ENCODE data around the gene OGFR.

The OGFR gene

DNA sequence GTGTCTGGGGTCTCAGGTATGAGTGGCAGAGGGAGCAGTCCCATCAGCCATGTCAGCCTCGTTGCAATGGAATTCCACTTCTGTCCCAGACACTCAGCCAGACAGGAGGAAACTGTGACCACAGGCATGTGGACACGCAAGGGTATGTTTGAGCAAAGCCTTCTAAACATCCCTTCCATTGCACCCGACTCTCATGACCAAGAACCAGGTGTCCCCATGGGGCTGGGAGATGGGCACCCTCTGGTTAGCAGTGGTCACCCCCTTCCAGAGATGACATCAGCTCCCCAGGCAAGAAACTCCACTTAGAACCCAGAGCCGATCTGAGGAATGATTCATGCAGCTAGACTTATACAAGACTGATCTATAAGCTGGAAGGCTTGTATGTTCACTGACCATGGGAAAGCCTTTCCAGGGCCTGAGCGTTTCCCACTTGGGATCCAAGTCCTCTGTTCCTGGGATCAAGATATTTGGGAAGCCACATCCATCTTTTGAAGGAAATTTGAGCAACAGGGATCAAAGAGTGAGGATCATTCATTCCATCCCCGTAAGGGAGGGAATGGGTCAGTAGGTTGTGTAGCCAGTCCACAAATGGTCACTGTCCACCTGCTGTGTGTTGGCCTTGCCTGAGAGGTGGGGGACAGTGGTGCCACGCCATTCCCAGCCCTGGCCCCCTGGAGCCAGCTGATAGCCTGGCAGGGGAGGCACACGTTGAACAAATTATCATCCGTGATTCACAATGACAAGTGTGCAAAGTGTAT lies 12.3 kb upstream of the OGFR start:
- H3K27ac ChIP-seq = no peak overlapping the region
- TF ChIP-seq, protein P1, sequence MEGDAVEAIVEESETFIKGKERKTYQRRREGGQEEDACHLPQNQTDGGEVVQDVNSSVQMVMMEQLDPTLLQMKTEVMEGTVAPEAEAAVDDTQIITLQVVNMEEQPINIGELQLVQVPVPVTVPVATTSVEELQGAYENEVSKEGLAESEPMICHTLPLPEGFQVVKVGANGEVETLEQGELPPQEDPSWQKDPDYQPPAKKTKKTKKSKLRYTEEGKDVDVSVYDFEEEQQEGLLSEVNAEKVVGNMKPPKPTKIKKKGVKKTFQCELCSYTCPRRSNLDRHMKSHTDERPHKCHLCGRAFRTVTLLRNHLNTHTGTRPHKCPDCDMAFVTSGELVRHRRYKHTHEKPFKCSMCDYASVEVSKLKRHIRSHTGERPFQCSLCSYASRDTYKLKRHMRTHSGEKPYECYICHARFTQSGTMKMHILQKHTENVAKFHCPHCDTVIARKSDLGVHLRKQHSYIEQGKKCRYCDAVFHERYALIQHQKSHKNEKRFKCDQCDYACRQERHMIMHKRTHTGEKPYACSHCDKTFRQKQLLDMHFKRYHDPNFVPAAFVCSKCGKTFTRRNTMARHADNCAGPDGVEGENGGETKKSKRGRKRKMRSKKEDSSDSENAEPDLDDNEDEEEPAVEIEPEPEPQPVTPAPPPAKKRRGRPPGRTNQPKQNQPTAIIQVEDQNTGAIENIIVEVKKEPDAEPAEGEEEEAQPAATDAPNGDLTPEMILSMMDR (conservative IDR thresholded peaks at IDR 0.05) = no peak
- TF ChIP-seq ZFX (IDR thresholded peaks at IDR 0.05) = no peak

DNA sequence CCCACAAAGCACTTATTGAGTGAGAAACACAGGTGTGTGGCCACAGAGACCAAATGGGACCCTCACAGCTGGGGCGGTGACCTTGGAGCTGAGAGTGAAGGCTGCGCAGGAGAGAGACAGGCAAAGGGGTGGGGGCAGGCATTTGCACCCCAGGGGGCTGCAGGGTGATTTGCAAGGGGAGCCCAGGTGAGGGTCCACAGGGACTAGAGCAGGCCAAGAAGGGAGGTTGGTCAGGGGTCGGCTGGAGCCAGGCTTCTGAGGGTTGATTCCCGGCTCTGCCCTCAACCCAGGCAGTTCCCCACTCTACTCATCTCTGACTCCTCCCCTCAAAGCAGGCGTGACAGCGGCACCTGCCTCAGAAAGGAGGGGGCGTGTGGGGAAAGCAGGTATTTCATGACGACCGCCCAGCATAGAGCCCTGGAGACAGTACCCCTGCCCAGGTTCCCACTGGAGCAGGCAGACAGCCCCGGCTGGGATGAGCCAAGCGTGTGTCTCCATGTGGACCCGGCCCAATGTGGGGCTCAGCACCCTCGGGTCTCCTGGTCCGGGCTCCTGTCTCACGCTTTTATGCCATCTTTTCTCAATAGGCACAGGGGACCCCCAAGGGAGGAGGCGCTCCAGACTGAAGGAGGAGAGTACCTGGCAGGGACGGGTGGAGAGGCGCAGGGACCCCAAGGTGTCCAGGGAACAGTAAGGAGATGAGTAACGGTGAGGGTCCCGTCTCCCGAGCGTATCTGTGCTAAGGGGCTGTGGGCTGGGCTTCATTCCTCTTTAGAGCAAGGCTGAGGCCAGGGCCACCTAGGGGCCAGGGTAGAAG lies 11.5 kb upstream of the OGFR start:
- no peak for TF ChIP-seq ZFX (IDR thresholded peaks at IDR 0.05)
- TF ChIP-seq, protein P1 (conservative IDR thresholded peaks at IDR 0.05) = no peak
- peak overlapping the region; percentile 78; the same call in 1 of the 2 replicates for H3K27ac ChIP-seq

DNA sequence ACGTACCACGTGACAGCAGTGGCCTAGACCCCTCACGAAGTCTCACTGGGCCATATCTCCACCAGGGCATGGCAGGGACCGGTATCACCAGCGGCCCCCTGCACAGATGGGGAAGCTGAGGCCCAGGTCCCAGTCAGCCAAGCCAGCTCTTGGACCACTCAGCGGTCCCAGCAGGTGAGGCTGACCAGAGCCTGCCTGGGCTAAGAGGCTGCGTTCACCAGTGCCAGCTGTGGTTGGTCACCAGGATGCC lies 11.0 kb upstream of the OGFR start:
- peak overlapping the region; percentile 78 for H3K27ac ChIP-seq
- TF ChIP-seq, protein P1 (conservative IDR thresholded peaks at IDR 0.05) = no peak
- TF ChIP-seq ZFX (IDR thresholded peaks at IDR 0.05) = no peak

DNA sequence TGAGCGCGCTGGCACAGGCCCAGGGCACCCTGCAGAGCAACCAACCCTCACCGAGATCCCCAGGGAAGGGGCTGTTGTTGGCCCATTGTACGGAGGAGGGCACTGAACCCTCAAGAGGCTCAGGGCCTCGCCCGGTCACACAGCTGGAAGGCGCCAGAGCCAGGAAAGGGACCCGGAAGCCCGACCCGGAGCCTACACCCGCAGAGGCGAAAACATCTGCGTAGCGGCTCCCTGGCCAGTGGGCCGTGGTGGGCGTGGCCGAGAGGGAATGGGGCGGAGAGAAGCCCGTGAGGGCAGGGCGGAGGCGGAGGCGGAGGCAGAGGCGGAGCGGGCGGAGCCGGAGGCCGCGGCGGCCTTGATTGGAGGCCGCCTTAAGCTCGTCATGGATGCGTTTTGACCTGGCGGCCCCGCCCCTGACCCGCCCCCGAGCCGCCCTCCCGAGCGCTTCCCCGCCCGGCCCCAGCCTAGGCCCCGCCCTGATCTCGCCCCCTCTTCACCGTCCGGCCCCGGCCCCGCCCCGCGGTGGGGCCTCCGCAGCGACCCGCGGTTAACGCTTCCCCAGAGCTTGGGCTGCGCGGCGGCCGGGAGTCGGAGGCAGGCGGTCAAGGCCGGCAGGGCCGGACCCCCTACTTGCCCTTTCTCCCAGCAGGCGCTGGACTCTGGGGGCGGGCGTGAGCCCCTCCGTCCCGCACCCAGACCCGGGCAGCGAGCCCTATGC lies 10.5 kb upstream of the OGFR start:
- TF ChIP-seq ZFX (IDR thresholded peaks at IDR 0.05) = no peak
- TF ChIP-seq, protein P1 (conservative IDR thresholded peaks at IDR 0.05) = no peak
- H3K27ac ChIP-seq = peak overlapping the region; percentile 78

DNA sequence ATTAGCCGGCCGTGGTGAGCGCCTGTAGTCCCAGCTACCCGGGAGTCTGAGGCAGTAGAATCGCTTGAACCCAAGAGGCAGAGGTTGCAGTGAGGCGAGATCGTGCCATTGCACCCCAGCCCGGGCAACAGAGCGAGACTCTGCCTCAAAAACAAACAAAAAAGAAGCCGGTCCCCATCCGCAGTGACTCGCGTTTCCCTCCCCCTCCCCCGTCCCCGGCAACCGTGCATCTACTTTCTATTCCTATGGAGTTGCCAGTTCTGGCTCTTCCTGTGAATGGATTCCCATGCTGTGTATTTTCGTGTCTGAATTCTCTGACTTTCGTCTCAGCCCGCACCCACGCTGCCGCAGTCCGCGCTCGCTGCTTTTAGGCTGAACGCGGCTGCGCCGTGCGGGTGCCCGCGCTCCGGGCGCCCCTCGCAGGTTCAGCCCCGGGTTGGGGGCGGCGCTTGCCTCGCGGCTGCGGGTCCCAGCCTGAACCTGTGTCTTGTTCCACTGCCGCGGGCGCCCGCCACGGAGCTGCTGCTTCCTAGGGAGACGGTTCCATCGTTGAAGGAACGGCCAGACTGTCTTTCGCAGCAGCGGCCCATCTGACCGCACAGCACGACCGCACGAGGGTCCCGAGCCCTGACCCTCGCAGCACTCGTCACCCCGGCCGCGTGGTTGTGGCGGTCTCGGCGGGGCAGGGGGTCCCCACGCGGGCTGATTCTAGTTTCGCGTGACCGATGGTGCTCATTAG lies 9.4 kb upstream of the OGFR start:
- TF ChIP-seq, protein P1 (conservative IDR thresholded peaks at IDR 0.05) = no peak
- TF ChIP-seq ZFX (IDR thresholded peaks at IDR 0.05) = no peak
- peak overlapping the region; percentile 78 for H3K27ac ChIP-seq

DNA sequence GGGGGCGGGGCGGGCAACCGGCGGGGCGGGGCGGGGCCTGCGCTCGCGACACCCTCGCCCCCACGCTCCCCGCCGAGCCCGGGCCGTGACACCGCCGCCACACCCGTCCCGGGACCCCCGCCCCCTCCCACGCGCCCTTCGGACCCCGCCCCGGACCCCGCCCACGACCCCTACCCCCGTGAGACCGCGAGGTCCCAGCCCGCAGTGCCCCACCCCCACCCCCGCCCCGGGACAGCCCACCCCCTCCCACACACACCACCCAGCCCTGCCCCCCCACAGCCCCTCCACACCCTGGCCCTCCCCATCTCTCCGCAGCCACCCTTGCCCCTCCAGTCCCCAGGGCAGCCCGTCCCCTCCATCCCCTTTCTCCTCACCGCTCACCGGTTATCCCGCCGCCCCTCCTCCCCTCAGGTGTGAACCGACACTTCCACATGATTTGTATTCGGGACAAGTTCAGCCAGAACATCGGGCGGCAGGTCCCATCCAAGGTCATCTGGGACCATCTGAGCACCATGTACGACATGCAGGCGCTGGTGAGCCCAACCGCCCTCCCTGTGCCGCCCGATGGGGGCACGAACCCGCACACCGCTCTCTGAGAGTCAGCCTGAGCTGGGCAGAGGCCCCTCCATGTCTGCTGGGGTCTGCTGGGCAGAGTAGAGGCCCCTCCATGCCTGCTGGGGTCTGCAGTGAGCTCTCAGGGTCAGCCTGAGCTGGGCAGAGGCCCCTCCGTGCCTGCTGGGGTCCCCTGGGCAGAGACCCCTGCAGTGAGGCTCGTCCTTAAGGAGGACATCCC lies 7.7 kb upstream of the OGFR start:
- H3K27ac ChIP-seq = peak overlapping the region; percentile 78
- TF ChIP-seq, protein P1 (conservative IDR thresholded peaks at IDR 0.05) = no peak
- TF ChIP-seq ZFX (IDR thresholded peaks at IDR 0.05) = peak; percentile 29; the same call in 1 of the 2 replicates
